KG1 (cell line): ENCODE results near the gene TUFT1.
"Not testable (repeated sequence)": the region's sequence is repeated elsewhere in the genome, so short reads cannot be mapped to it uniquely, and the experiment has no call there.

Experiments
- DNase-seq: peaks from one replicate; lab custom pipeline; 2025; lab: John Stamatoyannopoulos, UW

Gene TUFT1

GRCh38 chr1:151618470-151618869 is 78.4 kb downstream of the TUFT1 start:
- no peak for DNase-seq

DNA sequence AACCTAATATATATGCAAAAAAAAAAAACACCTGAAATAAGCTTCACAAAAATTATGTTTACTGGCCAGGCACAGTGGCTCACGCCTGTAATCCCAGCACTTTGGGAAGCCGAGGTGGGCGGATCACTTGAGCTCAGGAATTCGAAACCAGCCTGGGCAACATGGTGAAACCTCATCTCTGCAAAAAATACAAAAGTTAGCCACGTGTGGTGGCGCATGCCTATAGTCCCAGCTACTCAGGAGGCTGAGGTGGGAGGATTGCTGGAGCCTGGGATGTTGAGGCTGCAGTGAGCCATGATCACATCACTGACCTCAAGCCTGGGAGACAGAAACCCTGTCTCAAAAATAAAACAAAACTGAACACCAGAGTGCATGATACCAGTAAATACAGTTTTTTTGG is 78.9 kb downstream of the TUFT1 start:
- not testable (repeated sequence) for DNase-seq

DNA sequence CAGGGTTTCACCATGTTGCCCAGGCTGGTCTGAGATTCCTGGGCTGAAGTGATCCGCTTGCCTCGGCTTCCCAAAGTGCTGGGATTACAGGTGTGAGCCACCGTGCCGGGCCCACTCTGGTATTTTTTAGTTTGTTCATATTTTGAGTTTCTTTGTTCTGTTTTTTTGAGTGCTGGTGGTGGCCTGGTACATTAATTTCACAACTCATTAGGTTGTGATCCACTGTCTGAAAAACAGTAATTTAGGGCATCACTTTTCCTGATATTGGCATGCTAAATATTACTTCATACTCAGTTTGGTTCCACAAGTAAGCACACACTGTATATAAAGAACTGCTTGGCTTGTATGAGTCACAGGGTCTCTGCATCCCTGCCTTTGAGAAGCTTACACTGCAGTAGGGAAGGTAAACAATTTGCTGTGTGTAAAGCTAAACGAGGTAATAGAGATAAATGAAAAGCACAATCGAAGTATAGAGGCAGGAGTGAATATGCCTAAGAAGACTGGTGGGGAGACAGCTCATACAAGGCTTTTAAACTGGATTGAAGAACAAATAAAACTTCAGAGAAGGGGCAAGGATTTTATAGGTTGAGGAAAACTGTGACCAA is 79.5 kb downstream of the TUFT1 start:
- DNase-seq: no peak

GRCh38 chr1:151620286-151620685 is 80.2 kb downstream of the TUFT1 start:
- no peak for DNase-seq

- no peak for DNase-seq
Measured at GRCh38 chr1:151621351-151621750, 81.2 kb downstream of the TUFT1 start.

GRCh38 chr1:151624783-151625182 is 84.7 kb downstream of the TUFT1 start:
- no peak for DNase-seq

DNA sequence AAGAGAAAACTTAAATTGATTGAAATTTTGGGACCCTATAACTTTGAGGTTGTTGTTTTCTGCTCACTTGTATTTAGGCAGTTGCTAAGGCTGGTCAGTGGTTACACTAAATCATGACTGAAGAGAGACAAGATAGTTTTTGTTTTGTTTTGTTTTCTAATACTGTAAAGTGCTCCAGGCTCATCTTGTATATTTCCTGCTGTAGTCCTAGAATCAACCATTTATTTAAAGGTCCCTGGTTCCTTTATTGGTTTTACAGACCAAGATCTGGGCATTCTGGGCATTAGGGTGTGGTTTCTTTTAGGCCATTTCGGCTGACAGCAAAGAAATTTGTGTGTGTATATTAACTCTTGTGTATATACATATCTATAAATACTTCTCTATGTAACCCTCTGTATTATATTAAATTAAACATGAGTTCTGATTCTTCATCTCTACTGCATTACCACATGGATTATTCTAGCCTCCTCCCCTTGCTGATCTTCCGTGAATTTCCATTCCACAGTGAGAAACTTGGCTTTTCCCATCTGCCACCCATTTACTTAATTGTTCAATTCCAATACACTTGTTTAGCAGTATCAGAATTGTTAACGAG is 86.7 kb downstream of the TUFT1 start:
- no peak for DNase-seq

DNA sequence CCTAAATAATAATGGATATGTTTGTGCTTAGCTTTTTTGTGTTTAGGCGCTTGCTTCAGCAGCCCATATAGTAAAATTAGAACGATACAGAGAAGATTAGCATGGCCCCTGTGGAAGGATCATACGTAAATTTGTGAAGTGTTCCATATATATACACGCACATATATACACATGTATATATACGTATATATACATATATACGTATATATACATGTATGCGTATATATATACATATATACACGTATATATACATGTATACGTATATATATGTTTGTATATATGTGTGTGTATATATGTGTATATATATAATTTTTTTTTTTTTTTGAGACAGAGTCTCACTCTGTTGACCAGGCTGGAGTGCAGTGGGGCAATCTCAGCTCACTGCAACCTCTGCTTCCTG is 89.2 kb downstream of the TUFT1 start:
- no peak for DNase-seq
